ENCODE results near the gene VIL1.

The VIL1 gene

DNA sequence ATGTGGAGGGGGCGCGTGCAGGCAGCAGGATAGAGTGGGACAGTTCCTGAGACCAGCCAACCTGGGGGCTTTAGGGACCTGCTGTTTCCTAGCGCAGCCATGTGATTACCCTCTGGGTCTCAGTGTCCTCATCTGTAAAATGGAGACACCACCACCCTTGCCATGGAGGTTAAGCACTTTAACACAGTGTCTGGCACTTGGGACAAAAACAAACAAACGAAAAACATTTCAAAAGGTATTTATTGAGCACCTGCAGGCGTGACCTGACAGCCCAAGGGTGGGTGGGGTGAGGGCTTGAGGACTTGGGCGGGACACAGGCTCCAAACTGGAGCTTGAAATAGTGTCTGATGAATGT is 23.9 kb upstream of the VIL1 start:
- DNase-seq (ENCODE audit: low spot score): no peak

DNA sequence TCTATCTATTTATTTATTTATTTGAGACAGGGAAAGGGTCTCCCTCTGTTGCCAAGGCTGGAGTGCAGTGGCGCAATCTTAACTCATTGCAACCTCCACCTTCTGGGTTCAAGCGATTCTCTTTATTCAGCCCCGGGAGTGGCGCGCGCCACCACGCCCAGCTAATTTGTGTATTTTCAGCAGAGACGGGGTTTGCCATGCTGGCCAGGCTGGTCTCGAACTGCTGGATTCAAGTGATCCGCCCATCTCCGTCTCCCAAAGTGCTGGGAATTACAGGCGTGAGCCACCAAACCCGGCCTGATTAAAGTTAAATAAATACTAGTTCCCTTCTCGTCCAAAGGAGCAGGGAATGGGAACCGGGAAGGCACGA is 23.5 kb upstream of the VIL1 start:
- no peak for DNase-seq (ENCODE audit: low spot score)

DNA sequence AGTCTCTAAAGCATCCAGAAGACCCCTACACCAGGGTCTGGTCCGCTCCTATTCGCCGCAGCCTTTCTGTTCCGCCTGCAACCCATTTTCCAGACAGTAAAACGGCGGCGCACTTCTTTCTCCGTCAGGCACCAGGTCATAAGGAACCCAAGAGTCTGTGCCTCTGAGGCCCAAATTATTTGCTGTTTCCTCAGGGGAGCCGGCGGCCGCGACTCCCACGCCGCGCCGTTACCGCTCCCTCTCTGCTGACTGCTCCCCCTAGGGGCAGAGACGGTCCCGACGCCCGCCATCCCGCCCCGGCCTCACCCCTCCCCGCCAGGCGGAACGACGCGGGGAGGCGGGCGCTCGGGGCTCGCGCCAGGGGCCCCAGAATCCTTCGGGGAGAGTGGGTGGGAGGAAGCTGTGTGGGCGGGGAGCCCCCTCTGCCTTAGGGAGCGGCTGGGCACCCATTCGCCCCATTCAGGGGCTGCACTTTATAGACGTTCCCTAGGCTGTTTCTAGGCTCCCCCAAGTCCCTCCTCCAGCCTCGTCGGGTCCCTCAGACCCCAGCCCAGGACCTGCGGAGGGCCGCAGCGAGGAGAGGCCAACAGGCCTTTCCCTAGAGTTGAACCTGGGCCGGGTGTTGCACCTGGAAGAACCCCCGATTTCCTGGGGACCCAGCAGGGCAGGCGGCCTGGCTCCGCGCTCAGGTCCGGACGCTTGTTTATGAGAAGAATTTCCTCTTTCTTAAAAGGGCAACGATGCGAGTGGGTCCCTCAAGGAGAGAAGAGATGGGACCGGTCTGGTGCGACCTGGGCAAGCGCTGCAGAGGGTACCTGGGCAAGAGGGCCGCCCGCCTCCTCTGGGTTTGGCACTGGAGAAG is 22.9 kb upstream of the VIL1 start:
- DNase-seq (ENCODE audit: low spot score): peak; percentile 83

DNA sequence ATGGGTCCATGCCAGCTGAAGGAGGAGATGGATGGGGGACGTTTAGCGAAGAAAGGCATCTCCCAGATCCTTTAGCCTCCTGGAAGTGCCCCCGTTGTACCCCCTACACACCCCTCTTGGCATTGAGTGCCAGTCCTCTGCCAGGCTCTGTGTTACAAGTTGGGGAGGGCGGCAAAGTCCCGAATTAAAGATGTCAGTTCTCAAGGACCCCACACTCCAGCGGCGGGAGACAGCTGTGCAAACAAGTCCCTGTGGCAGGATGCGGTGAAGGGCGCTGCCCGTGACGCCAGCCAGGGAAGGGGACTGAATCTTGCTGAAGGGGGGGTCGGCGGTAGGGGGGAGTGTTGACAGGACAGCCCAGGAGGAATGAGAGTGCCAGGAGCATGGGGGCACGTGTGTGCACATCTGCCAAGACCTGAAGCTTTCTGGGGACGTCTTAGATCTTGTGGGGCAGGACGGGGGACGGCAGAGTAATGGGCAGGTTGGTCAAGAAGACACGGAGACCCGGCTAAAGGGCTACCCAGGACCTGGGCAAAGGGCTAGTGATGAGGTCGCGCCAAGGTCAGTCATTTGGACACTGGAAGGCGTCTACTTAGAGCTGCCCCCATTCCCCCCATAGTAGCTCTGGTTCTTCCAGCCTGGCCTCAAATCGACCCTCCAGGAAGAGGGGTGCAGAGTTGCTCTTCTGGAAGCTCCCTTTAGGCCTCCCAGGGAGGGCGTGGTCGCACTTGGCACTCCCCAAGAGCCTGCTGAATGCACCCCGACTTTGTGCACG is 22.0 kb upstream of the VIL1 start:
- no peak for DNase-seq (ENCODE audit: low spot score)

DNA sequence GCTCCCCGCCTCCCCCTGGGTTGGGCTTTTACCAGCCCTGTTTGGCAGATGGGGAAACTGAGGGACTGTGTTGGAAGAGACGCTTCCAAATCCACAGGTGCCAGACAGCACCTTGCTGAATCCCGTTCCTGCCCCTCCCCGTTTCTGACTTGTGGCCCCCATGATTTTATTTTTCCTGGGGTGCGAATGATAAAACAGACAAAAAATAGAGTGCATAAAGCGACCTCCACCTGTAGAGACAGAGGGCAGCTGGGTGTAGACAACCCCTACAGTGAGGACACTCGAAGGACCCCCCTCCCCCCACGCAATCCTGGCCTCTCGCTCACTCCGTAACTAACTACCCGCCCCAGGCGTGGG is 21.5 kb upstream of the VIL1 start:
- no peak for DNase-seq (ENCODE audit: low spot score)

DNA sequence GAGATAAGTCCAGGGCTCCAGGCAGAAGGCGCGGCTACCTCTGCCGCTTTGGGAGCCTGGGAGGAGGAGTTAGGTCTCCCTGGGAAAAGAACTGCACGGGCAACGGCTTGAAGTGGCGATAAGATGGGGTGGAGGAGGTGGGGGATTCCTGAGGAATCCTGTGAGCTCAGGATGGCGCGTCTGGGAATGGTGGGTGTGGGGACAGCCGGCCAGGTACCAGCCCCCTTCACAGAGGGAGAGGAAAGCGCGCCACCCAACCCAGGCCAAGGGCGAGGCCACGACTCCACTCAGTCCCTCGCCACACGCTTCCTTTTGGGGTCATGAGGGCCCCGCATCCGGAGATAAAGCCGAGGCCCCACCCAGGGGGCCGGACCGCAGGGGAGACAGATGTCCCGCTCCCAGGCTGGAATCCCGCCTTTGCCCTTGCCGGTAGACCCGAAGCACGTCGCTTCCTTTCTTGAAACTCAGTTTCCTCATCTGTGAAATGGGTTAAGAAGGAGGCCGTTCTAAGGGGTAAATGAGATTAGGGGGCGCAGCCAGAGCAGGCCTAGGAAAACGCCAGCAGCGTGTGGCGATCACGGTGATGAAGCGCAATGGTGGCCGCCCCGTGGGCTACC is 21.0 kb upstream of the VIL1 start:
- peak; percentile 64 for DNase-seq (ENCODE audit: low spot score)

DNA sequence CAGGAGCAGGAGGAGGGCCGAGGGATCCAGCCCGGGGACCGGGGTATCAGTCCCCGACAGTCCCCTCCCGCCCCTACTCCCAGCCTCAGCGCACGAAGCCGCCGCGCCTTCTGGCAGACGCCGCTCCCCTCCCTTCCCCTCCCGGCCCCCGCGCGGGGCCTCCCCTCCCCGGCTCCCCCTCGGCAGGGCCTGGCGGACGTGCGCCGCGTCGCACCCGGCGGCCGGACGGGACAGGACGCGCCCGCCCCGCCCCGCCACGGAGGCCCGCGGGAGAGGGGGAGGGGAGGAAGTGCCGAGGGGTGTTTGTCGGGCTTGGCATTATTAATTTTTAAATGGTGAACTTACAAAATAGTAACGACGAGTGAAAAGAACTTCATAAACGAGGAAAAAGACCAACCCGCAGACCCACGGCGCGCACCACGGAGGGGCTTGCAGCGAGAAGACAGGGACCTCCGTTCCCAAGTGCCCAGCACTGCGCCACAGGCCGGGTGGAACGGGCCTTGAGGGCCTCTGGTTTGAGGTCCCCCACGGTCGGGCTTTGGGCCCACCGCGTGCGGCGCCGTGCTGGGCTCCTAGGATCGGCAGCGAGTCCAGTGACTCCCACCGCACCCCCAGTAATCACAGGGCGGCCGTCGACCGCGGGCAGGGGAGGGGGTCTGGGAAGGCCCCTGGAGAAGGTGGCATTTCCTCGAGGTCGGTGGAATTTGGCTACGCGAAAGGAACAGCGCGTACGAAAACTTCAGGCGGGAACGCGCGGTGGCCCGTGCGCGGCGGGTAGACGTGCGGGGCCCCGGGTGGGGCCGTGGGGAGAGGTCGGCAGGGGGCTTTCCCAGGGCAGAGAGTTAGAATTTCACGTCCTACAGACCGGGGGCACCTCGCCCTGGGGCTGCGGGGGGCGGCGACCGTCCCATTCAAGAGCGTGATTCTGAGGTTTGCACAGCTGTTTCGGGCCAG is 20.2 kb upstream of the VIL1 start:
- DNase-seq (ENCODE audit: low spot score): peak; percentile 59

DNA sequence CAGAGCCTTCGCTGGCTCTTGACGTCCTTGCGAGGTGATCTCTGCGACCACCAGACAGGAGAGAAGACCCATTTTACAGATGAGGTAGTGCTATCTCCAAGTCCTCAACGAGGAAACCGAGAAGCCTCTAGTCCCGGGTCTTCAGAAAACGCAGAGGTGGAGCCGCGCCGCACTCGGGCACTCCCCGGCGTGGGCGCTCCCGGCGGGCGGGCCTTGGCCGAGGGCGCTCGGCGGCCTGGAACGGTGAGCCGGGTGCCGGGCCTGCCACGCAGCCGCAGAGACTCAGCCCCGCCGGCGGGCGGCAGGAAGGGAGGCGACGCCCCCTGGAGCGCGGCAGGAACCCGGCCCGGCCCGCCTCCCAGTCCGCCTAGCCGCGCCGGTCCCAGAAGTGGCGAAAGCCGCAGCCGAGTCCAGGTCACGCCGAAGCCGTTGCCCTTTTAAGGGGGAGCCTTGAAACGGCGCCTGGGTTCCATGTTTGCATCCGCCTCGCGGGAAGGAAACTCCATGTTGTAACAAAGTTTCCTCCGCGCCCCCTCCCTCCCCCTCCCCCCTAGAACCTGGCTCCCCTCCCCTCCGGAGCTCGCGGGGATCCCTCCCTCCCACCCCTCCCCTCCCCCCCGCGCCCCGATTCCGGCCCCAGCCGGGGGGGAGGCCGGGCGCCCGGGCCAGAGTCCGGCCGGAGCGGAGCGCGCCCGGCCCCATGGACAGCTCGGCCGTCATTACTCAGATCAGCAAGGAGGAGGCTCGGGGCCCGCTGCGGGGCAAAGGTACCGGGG is 19.3 kb upstream of the VIL1 start, which contains the start of gene CTDSP1:
TSS of gene CTDSP1 (plus strand) at position 478 of the 776 bp plus-strand sequence. CDS start at position 701, 223 bp downstream.
- DNase-seq (ENCODE audit: low spot score): peak; percentile 89

DNA sequence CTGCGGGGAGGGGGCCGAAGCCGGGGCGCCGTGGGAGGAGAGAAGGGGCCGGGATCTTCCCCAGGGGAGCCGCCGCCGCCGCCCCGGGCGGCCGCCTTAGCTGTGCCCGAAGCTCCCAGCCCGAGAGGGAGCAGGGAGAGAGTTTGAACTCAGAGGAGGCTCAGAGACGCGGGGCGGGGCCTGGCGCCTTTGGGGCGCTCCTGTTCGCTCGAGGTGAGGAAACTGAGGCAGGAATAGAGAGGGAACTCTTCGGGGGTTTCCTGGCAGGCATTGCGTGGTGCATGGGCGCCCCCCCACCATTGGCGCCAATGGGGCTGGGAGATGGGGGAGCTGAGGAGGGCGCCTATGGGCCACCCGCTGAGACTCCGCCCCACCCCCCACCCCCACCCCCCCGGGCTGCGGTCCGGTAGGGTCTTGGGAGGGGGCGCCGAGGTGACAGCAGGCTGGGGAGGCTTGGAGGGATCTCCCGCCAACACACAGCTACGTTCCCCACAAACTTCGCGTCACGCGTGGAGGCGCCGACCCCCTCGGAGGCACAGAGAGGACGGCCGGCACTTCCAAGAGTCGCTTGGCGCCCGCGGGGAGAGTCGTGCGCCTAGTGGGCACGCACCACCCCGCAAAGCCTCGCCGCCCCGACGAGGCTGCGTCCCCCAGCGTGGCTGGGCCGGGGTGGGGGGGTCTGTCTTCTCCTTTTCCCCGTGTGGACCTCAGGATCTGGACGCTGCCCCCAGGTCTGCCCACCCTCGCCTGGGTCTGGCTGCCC is 18.6 kb upstream of the VIL1 start:
- peak; percentile 63 for DNase-seq (ENCODE audit: low spot score)

DNA sequence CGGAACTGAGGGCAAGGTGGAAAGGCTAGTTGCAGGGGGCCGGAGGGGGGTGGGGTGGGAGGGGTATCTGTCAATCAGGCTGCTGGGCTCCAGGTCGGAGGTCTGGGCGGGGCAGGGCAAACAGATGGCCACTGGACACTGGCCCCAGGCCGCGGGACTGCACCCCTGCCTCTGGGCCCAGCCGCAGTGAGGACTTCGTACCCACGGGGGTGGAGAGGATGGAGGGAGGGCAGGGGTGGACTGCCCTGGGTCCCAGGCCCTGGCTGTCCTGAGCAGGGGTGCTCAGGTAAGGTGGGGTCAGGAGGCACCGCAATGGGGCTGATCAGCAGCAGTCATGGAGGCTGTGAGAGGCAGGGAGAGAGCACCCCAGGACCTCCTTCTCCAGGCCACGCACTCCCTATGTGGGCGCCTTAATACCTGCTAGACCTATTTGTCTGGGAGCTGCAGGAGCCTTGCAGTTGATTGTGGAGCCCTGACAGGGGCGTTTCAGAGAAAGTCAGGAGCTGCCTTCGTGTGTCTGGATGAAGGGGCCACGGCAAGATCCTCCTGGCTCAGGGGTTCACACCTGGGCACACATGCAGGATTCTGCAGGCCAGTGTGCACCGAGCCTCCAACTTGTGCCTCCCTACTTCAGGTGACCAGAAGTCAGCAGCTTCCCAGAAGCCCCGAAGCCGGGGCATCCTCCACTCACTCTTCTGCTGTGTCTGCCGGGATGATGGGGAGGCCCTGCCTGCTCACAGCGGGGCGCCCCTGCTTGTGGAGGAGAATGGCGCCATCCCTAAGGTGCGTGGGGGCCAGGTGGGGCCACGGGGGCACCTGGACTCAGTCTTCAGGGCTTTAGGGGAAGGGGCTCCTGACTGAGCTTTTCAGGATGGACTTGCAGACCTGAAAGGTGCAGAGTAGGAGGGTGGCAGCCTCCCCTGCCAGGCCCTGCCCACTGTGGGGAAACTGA is 17.7 kb upstream of the VIL1 start:
- peak; percentile 93 for DNase-seq (ENCODE audit: low spot score)

DNA sequence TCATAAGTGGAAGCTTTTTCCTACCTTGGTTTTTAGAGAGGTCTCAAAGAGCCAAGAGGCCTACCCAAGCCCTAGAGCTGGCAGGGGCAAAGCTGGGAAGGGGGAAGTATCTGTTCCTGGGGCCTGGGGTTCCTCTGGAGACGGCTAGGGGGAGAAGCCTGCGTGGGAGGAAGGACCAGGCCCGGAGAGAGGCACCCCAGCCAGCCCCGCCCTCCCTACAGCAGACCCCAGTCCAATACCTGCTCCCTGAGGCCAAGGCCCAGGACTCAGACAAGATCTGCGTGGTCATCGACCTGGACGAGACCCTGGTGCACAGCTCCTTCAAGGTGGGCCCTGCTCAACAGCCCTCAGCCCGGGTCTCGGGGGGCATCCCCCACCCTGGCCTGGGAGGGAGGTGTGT is 17.0 kb upstream of the VIL1 start:
- DNase-seq (ENCODE audit: low spot score): no peak

DNA sequence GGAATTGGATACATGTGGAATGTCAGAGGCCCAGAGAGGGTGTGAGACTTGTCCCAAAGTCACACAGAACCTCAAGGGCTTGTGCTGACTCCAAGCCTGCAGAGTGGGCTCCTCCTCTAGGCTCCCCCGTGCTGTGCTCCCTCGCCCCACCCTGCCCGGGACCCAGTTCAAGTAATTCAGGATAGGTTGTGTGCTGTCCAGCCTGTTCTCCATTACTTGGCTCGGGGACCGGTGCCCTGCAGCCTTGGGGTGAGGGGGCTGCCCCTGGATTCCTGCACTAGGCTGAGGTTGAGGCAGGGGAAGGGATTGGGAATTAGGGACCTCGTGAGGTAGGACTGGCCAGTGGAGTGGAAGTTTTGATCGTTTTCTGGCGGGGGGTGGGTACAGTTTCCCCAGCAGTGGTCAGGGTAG is 16.4 kb upstream of the VIL1 start:
- DNase-seq (ENCODE audit: low spot score): no peak

DNA sequence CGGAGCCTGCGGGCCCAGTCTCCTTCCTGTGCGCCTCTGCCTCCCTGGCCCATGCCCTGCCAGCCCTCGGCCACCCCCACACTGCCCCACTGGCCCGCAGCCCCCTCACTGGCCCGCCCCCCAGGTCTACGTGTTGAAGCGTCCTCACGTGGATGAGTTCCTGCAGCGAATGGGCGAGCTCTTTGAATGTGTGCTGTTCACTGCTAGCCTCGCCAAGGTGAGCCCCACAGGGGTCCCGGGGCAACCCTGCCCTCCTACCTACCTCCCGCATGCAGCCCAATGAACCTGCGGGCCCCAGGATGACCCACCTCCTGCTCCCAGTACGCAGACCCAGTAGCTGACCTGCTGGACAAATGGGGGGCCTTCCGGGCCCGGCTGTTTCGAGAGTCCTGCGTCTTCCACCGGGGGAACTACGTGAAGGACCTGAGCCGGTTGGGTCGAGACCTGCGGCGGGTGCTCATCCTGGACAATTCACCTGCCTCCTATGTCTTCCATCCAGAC is 16.0 kb upstream of the VIL1 start:
- DNase-seq (ENCODE audit: low spot score): no peak

DNA sequence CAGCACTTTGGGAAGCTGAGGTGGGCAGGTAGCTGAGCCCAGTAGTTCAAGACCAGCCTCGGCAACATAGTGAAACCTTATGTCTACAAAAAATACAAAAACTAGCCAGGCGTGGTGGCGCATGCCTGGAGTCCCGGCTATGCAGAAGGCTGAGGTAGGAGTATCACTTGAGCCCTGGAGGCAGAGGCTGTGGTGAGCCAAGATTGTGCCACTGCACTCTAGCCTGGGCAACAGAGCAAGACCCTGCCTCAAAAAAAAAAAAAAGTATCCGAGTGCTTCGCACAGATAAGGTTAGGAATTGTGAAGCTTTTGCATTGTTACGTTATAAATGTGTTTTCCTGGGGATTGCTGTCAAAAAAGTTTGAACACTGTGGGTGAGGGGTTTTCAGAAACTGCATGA is 15.1 kb upstream of the VIL1 start:
- DNase-seq (ENCODE audit: low spot score): no peak

DNA sequence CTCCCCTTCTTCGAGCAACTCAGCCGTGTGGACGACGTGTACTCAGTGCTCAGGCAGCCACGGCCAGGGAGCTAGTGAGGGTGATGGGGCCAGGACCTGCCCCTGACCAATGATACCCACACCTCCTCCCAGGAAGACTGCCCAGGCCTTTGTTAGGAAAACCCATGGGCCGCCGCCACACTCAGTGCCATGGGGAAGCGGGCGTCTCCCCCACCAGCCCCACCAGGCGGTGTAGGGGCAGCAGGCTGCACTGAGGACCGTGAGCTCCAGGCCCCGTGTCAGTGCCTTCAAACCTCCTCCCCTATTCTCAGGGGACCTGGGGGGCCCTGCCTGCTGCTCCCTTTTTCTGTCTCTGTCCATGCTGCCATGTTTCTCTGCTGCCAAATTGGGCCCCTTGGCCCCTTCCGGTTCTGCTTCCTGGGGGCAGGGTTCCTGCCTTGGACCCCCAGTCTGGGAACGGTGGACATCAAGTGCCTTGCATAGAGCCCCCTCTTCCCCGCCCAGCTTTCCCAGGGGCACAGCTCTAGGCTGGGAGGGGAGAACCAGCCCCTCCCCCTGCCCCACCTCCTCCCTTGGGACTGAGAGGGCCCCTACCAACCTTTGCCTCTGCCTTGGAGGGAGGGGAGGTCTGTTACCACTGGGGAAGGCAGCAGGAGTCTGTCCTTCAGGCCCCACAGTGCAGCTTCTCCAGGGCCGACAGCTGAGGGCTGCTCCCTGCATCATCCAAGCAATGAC is 14.4 kb upstream of the VIL1 start:
- DNase-seq (ENCODE audit: low spot score): no peak

DNA sequence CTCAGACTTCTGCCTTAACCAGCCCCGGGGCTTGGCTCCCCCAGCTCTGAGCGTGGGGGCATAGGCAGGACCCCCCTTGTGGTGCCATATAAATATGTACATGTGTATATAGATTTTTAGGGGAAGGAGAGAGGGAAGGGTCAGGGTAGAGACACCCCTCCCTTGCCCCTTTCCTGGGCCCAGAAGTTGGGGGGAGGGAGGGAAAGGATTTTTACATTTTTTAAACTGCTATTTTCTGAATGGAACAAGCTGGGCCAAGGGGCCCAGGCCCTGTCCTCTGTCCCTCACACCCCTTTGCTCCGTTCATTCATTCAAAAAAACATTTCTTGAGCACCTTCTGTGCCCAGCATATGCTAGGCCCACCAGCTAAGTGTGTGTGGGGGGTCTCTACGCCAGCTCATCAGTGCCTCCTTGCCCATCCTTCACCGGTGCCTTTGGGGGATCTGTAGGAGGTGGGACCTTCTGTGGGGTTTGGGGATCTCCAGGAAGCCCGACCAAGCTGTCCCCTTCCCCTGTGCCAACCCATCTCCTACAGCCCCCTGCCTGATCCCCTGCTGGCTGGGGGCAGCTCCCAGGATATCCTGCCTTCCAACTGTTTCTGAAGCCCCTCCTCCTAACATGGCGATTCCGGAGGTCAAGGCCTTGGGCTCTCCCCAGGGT is 13.7 kb upstream of the VIL1 start:
- DNase-seq (ENCODE audit: low spot score): no peak

DNA sequence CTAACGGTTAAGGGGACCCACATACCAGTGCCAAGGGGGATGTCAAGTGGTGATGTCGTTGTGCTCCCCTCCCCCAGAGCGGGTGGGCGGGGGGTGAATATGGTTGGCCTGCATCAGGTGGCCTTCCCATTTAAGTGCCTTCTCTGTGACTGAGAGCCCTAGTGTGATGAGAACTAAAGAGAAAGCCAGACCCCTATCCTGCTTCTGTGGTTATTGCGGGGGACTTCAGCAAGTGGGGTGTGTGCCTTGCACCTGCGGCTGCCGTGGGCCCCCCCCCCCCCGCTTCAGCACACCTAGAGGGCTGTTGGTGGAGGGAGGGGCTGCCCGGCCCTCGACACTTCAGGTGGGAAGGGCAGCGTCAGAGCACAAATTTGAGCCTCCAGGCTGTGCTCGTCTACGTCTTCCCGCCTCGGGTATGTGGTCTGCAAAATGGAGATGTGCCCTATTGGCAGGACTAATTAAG is 13.1 kb upstream of the VIL1 start:
- DNase-seq (ENCODE audit: low spot score): no peak
